ENCODE measurements around the gene RSPH9.
"Not testable (repeated sequence)": the region's sequence is repeated elsewhere in the genome, so short reads cannot be mapped to it uniquely, and the experiment has no call there.

The RSPH9 gene

DNA sequence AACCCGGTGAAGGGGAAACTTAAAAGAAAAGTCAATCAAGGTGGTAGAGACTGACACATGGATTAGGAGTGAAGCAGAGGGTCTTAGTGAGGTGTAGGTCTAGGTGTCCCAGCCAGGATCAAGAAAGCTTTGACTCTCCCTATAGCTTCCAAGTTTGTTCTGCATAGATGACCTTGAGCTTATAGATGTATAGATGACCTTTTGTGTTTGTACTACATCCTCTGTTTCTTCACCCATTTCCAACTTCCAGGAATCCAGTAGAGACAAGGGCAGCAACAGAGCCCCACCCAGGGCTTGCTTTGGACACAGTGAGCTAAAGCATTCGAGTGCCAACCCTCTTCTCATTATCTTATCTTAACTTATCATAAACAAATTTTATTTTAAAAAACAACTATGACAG, 44.6 kb downstream of the RSPH9 start:
- DNase-seq = no peak

DNA sequence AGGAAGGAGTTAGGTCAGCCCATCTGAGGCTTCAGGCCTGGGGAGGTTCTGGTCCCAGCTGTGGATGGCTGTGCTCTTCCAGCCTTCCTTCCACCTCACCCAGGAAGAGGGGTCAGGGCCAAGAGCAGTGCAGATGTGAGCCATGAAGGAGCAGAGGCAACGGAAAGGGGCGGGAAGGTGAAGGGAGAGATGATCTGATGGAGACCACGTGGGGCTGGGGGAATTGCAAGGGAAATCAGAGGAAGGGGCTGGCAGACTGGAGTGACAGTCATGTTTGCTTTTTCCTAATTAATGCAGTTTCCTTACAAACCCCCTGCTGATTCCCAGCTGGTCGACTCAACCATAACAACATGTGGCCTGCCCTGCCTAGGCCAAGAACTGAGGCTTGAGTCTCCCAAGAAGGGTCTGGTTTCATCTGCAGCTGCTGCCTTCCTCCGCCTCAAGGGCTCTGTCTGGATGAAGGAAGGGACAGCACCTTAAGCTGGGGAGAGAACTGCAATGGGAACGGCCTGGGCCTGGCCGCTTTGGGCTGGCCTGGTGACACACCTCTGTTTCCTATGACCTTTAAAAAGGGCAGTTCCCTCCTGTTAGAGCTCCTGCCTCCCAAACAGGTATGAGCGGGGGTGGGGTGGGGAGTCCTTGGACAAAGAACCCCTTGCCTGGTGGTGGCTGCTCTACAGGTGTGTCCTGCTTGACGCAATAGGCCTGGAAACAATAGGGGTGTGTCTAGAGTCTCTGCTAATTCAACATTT, 50.6 kb downstream of the RSPH9 start:
- no peak for DNase-seq

DNA sequence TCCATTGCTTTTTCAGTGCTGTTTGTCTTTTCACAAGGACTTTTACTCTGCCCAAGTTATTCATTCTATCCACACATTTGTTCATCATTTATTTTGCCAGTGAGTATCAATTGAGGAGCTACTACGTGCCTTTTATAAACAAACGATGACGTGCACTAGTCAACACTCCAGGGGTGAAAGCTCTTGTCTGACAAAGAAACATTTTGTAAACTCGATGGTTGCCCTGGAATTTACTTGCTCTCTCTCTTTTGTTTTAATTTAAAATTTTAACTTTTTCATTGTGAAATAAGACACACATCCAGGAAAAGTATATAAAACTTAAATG, 51.1 kb downstream of the RSPH9 start:
- DNase-seq = no peak

DNA sequence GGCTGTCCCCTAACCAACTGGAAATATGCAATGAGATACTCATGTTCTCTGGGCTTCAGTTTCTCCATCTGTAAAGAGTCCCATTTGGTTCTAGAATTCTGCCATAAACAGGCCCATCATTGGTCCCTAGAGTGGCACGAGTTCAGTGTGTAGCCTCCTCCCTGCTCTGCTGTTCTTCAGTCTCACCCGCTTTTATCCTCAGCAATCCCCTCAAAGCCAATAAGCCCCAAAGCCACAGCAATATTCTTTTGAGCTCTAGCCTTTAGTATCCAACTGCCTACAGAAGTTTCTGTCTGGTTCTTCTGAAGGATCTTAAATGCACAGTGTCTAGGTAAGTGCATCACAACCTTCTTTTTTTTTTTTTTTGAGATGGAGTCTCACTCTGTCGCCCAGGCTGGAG, 52.6 kb downstream of the RSPH9 start:
- no peak for DNase-seq

DNA sequence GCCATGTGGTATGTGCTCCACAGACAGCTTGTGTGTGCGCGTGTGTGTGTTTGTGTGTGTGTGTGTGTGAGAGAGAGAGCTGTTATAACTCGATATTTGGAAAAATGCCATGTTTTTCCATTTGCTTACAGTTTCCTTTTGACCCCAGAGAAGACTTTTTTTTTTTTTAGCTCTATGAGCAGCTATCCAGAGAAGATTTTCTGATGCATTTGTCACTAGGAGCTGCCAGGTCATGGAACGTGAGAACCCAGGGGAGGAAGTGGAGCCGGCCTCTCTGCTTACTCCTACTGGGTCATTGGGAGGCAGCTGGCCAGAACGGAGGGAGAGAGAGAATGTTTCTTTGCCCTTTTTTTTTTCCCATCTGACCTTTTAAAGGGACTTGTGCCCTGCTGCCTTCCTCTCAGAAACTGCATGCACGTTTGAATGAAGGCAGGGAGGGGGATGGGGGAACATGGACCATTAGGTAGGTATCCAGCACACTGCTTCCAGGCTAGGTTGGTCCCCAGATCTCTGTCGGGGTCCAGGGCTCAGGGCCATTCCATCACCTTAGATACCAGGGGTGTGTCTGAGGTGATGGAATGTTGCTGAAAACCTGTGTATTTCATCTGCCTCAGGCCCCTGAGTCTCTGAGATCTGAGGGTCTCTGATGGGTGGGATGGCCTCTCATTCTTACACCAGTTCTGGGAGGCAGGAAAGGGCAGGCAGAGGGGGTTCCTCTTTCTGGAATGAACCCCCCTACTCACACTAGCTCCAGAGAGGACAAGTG, 53.9 kb downstream of the RSPH9 start:
- DNase-seq = no peak

DNA sequence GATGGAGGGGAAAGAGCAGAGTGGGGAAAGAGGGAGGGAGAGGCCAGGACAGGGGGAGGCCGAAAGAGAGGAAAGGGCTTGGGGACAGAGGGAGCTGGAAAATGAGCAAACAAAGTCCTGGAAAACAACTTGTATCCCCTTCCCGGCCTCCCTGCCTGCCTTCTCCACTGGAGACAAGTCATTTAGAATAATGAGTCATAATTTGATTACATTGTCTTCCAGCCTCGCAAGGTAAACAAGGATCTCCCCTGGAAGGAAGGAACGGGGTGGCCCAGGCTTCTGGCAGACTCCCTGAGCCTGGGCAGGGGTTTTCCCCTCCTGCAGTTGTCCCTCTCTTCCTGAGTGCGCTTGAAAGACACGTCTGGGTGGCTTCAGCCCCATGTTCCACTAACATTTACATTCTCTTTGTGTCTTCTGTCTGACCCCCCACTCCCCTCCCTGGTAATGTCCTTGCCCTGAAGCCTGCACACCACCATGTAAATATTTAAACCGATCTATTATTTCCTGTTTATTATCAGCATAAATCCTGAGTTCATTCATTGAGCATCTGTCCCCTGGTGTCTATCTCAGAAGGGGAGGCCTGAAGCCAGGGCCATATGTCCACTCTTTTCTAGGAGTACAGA, 54.8 kb downstream of the RSPH9 start:
- no peak for DNase-seq

DNA sequence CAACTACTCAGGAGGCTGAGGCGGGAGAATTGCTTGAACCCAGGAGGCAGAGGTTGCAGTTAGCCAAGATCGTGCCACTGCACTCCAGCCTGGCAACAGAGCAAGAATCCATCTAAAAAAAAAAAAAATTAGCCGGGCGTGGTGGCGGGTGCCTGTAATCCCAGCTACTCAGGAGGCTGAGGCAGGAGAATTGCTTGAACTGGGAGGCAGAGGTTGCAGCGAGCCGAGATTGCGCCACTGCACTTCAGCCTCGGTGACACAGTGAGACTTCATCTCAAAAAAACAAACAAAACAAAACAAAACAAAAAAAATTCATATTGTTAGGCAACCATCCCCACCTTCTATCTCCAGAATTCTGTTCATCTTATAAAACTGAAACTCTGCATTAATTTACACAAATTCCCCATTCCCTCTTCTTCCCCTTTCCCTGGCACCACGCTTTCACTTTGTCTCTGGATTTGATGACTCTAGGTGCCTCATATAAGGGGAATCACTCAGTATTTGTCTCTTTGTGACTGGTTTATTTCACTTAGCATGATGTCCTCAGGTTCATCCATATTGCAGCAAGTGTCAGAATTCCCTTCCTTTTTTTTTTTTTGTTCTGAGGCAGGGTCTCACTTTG, 56.2 kb downstream of the RSPH9 start:
- DNase-seq = not testable (repeated sequence)

DNA sequence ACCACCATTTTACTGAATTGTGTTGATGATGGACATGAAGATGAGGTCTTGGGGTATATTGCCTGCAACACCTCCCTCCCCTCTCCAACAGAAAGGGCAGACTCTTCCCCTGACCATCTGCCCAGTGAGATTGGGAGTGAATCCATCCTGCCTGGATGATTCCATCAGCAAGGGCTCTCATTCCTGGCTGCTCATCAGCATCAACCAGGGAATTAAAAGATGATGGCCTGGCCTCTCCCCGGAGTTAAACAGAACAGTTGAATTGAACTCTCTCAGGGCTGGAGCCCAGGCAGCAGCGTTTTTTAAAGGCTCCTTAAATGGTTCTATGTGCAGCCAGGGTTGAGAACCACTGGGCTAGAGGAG, 57.3 kb downstream of the RSPH9 start:
- DNase-seq = no peak

DNA sequence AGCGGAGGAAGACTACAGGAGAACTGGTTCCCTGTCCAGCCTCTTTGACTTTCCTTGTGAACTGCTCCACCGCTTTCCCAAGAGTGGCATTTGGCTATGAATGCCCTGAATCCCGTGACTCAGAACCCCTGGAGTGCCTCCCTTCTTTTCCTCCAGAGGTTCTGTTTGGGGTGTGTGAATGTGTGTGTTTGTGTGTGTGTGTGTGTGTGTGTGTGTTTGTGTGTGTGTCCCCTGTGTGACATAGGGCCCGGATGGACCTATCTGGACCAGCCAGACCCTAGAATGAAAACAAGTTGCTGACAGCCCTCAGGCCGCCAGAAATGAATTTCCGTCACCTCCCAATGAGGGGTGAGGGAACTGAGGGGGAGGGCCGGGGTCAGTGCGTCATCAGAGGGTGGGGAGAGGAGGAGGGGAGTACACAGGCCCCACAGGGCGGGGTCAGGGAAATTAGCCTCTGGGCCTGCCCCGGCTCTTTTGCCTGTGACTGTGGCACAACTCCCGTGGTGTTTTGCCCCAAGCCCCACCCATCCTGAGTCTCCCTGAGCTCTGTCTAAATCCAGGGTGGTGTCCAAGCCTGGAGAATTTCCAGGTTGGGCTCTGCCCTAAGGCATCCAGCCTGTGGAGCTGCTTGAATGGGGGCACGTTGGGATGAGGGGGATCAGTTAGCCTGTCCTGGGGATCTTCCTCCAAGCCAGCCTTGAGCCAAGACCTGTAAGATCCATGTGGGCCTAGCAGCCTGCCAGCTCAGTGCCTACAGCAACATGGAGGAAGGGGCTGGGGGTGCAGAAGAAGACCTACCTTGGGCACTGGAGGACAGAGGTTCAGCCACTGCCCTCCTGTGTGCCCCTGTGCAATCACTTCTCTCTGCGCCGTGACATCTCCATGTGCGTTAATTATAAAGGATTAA, 58.0 kb downstream of the RSPH9 start:
- DNase-seq = peak; percentile 72

DNA sequence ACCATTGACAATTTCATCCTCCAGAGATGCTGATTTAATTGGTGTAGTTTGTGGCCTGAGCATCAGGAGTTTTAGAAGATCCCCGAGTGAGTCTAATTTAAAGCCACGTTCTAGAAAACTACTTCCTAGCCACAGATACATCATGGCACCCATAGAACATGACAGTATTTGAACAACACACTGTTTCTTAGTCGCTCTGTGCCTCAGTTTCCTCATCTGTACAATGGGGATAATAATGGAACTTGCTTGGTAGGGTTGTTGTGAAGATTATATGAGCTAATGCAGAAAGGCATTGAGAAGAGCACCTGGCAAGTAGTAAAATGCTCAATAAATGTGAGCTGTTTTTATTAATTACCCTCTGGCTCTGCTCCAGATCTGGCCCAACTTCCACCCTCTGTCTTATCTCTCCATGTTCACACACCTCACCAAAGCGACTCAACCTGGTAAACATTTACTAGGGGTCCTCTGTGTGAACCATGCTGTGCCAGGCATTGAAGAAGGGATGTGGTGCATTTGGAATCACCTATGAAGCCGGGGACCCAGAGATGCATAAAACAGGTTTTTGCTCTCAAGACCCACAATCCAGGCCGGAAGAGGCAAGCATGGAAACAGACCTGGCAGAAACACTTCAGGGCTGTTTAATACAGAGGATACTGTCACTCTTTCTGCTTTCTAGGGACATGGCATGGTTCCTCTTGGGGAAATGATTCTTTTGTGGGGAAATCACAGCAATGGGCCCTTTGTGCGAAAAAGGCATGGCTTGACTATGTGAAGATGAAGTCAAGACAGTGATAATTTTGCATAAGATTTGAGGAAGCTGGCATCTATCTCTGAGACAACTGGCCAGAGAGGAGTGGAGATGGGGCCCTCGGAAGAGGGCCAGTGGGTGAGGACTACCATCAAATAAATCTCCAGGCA, 58.9 kb downstream of the RSPH9 start:
- no peak for DNase-seq

DNA sequence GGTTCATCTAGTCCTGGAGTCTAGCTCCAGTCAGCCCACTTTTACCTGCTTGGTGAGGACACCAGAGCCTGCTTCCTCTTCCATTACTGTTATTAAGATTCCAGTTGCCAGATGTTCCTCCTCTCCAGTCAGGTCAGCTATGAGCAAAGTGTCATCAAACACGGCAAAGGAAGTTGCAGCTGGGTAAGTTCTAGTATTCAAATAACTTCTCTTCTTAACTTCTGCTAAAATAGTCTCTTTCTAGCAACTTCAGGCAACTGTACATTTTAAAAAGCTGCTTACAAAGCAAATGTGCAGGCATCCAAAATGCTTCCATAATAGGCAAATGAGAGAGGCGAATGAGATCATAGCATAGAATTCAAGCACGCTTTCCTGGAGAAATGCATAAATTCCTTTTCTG, 61.2 kb downstream of the RSPH9 start:
- DNase-seq = no peak

DNA sequence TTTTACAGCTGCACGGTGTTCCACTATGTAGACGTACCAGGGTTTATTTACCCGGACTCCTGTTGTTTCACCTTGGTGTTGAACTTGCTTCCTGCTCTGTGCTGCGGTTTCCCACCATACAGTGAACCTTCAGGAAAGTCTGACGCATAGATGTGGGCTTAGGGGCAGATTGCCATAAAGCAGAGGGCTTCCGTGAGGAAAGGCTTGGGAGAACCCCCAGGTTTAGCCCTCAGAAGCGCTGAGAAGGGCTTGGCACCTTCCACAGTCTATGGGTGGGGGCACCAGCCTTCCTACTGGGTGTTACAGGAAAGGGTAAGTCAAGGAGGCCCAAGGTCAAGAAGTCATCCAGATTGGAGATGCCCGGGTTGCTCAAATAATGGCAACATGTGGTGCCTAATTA, 62.0 kb downstream of the RSPH9 start:
- no peak for DNase-seq

DNA sequence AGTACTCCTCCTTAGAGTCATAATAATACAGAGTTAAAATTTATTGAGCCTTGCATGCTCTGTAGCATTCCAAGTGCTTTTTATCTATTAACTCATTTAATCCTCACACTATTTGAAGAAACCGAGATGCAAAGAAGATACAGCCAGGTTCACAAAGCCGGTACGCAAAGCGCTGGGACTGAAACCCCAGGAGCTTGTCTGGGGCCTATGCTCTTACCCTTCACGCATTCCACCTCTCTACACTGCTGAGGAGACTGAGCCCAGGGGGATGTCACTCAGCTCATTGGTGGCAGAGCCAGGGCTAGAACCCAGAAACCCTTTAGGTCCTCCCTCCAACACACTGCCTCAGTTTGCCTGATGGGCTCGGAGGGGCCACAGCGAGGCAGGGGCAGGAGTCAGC, 62.4 kb downstream of the RSPH9 start:
- no peak for DNase-seq

DNA sequence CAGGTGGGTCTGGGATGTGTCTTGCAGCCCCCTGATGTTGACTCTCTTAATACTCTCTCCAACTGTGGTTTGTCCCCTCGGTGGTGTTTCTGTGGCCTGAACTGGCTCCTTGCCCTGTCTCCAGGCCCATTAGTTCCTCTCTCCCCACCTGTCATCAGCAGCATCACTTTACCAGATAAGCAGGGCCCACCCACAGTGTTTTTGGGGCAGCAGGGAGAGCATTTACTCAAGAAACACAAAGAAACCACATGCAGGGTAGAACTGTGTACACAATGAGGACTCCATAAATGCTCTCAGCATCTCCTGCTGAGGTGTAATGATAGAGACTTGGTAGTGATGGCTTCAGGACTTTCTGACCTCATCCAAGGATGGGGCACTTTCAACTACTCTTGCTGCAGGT, 62.9 kb downstream of the RSPH9 start:
- no peak for DNase-seq

DNA sequence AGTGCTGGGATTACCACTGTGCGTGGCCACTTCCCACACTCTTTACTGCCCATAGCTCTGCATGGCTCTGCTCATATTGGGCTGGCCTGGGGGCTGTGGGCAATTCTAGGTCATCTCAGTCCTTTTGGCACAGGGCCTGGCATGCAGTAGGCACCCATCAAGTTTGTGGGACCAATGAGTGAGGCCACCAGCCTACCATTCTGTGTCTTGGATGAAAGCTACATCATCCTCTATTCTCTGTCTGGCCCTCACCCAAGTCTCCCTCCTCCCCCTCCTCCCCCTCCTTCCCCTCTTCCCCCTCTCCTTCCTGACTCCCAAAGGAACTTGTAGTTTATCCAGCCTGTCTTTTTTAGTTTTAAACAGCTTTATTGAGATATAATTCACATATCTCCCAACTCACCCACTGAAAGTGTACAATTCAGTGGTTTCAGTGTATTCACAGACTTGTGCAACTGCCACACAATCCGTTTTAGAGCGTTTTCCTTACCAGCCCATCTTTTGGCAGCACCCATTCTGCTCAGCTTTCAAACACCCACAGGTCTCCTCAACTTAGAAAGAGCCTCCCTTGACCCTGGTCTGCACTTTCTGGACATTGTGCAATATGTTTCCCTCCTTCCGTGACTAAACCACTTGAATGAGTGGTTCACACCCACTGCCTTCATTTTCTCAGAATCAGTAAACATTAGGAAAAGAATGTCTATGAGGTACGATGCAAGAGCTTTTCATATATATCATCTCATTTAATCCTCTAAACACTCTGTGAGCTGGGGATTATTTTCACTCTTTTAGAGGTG, 64.2 kb downstream of the RSPH9 start:
- no peak for DNase-seq

DNA sequence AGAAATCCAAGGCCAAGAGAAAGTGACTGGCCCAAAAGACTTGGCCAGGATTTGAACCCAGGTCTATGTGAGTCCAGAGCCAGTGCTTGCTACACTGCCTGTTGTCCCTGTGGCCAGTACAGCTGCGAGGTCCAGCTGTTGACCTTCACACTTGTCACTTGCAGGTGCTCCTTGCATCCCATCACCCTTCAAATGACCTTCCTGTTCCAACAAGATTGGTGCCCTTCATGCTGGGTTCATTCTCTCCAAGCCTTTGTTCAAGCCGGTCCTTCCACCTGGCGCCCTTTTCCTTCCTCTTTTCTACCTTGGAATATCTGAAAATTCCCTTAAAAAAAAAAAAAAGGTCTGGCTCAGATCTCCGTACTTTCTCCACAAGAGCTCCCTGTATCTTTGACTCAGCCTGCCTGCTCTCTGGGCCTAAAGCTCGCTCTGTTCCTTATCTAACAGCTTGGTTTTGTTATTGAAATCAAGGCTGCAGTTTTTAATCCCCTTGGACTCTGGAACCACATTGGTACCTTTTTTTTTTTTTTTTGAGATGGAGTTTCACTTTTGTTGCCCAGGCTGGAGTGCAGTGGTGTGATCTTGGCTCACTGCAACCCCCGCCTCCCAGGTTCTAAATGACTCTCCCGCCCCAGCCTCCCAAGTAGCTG, 64.9 kb downstream of the RSPH9 start:
- DNase-seq = no peak

DNA sequence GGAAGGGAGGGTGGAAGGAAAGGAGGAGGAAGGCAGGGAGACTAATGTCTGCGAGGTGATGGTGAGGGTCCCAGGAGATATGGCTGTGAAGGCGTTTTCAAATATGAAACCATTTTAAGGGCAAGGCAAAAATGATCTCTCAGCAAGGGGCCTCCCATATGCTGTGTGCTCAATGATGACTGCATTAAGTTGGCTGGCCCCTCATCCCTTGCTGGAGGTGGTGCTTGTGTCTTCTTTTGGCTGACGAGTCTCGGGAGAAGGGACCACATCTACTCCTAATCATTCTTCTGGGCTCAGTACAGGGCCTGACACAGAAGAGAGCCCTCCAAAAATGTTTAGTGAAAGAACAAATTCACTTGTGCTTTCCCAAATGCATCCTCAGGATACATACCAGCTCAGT, 65.7 kb downstream of the RSPH9 start:
- no peak for DNase-seq

DNA sequence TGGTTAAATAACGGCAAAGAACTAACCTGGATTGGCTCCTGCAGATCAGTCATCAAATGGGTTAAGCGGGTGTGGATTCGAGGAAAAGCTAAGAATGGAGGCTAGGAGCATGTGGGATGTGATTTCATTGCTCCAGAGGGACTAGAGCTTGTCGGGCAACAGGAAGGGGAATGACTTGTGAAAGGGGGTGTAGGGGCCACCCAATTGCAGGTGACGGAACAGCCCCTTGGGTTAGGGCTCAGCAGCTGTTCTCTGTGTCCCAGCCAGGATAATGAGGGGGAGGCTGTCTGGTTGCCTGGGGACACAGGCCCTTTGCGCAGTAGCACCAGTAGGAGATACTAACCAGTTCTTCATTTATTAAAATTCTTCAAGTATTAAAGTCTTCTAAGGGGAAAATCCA, 67.7 kb downstream of the RSPH9 start:
- DNase-seq = no peak

DNA sequence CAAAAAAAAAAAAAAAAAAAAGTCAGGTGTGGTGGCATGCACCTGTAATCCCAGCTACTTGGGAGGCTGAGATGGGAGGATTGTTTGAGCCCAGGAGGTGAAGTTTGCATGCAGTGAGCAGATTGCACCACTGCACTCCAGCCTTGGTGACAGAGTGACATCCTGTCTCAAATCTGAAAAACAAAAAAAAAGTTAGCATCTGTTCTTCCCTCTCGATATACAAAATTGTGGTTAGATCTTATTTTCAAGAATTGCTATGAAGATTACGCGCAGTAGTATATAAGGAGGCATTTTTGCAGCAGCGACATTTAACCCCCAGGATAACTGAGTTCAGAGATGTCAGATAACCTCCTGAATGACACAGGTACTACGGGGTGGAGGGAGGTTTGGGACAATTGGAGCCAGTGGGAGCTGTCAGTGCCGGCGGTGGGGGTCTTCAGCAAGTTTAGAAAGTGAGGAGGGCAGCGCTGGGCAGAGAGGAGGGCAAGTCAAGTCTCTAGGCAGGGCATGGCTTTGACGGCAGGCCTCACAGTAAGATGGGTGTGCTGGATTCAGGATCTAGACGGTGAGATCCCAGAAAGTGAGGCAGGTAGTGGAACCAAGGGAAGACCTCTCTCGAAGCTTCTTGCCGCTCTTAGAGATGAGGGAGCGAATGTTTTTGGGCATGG, 68.9 kb downstream of the RSPH9 start:
- DNase-seq = no peak

Data from GOT3 (cell line).